H1 (cell line): ENCODE data around the gene SLC25A21. TPM values are rescaled to one million over a fixed set of nuclear protein-coding genes. Genes with fewer than 3 reads are reported as not detected.

Experiments used
- CTCF ChIA-PET: fragments of 300-600 bp; sonication (Branson Sonifier 250); formaldehyde crosslinking; loops from one replicate; lab custom pipeline; 2021; ENCODE audit not compliant: partially characterized antibody; lab: Charles Lee
- POLR2A ChIA-PET: fragments of 300-600 bp; sonication (Branson Sonifier 250); formaldehyde crosslinking; loops from one replicate; lab custom pipeline; 2021; ENCODE audit warnings: inconsistent platforms; ENCODE audit not compliant: partially characterized antibody; lab: Charles Lee
- DNase-seq, 2 experiments: peaks; one replicate each; pipeline versions ENCODE4 v3.0.0 to v3.0.0-alpha.2; 2010 to 2022; ENCODE audit warnings: low spot score in 2 of 2, low read depth in 1 of 2, mixed read lengths in 1 of 2
- FAIRE-seq: peaks from 2 replicates; lab custom pipeline; 2011; peaks lifted over from hg19 to GRCh38; lab: Jason Lieb, UNC
- H2AFZ ChIP-seq: 2 replicates; pipeline ENCODE4 v1.8.1; 2012; ENCODE audit warnings: low read length, inconsistent platforms
- H2AK5ac ChIP-seq: 2 replicates; pipeline ENCODE4 v1.6.1; 2013; ENCODE audit warnings: low read depth, low read length
- H2BK120ac ChIP-seq: replicated peaks from 2 replicates; pipeline ENCODE3; 2013; ENCODE audit warnings: low read depth, low read length, inconsistent platforms
- H2BK12ac ChIP-seq: 2 replicates; pipeline ENCODE4 v1.6.1; 2013; ENCODE audit warnings: low read depth, low read length
- H2BK15ac ChIP-seq: 2 replicates; pipeline ENCODE4 v1.6.1; 2013; ENCODE audit warnings: low read length
- H2BK20ac ChIP-seq: 2 replicates; pipeline ENCODE4 v1.6.1; 2013; ENCODE audit warnings: low read length
- H2BK5ac ChIP-seq: 2 replicates; pipeline ENCODE4 v1.6.1; 2013; ENCODE audit warnings: low read depth, low read length
- H3K14ac ChIP-seq: 2 replicates; pipeline ENCODE4 v1.6.1; 2013; ENCODE audit warnings: inconsistent platforms; ENCODE audit not compliant: insufficient read length
- H3K18ac ChIP-seq: 2 replicates; pipeline ENCODE4 v1.6.1; 2013; ENCODE audit warnings: low read length; ENCODE audit errors: extremely low read depth
- H3K23ac ChIP-seq: 2 replicates; pipeline ENCODE4 v1.6.1; 2013; ENCODE audit warnings: inconsistent platforms; ENCODE audit not compliant: insufficient read length
- H3K23me2 ChIP-seq: 2 replicates; pipeline ENCODE4 v1.6.1; 2013; ENCODE audit warnings: low read depth, low read length
- H3K27ac ChIP-seq: 2 replicates; pipeline ENCODE4 v1.6.1; 2011; ENCODE audit warnings: low read depth, low read length, inconsistent platforms
- H3K27me3 ChIP-seq, 4 experiments: replicated peaks in 1 of 4; 1 replicate in 1 of 4; 2 replicates in 3 of 4; pipeline versions ENCODE4 v1.6.1 to v1.8.1; 2011 to 2013; ENCODE audit warnings: low read length in 3 of 4, mild to moderate bottlenecking in 3 of 4, inconsistent platforms in 2 of 4, mixed read lengths in 2 of 4, moderate library complexity in 1 of 4; ENCODE audit not compliant: control insufficient read depth in 3 of 4, insufficient read depth in 3 of 4; ENCODE audit errors: extremely low read depth in 1 of 4
- H3K36me3 ChIP-seq, 4 experiments: 2 replicates each; pipeline versions ENCODE4 v1.6.1 to v1.8.1; 2011 to 2013; ENCODE audit warnings: mild to moderate bottlenecking in 4 of 4, low read length in 3 of 4, moderate library complexity in 2 of 4, control low read depth in 1 of 4, inconsistent platforms in 1 of 4; ENCODE audit not compliant: insufficient read depth in 4 of 4, control insufficient read depth in 2 of 4
- H3K4ac ChIP-seq: replicated peaks from 2 replicates; pipeline ENCODE3; 2013; ENCODE audit warnings: low read length, low read depth, mixed read lengths, inconsistent platforms; ENCODE audit not compliant: insufficient read length
- H3K4me1 ChIP-seq, 4 experiments: replicated peaks in 1 of 4; 1 replicate in 1 of 4; 2 replicates in 3 of 4; pipeline versions ENCODE4 v1.6.1 to v1.8.1; 2011 to 2013; ENCODE audit warnings: low read length in 3 of 4, inconsistent platforms in 2 of 4, mixed read lengths in 1 of 4; ENCODE audit not compliant: insufficient read depth in 4 of 4, control insufficient read depth in 3 of 4
- H3K4me2 ChIP-seq, 2 experiments: 2 replicates each; pipeline versions ENCODE4 v1.6.1 to v1.8.1; 2011 to 2013; ENCODE audit warnings: low read depth in 2 of 2, low read length in 2 of 2, control low read depth in 1 of 2, inconsistent platforms in 1 of 2, mild to moderate bottlenecking in 1 of 2; ENCODE audit not compliant: insufficient read depth in 1 of 2
- H3K4me3 ChIP-seq, 4 experiments: fragments of 200-600, 300-600 bp in 1 of 4; sonication (generic), shearing (Covaris generic), sonication (Bioruptor Twin) in 1 of 4; 2 replicates each; pipeline versions ENCODE4 v1.5.1 to v1.8.1; 2011 to 2016; ENCODE audit warnings: low read length in 4 of 4, low read depth in 3 of 4, control low read depth in 2 of 4, inconsistent platforms in 2 of 4, mild to moderate bottlenecking in 2 of 4, mixed read lengths in 1 of 4, moderate library complexity in 1 of 4; ENCODE audit not compliant: insufficient read depth in 2 of 4; ENCODE audit errors: extremely low read depth in 1 of 4
- H3K56ac ChIP-seq: replicated peaks from 2 replicates; pipeline ENCODE3; 2013; ENCODE audit warnings: low read depth, mild to moderate bottlenecking, mixed read lengths, low read length, inconsistent platforms; ENCODE audit not compliant: insufficient read length
- H3K79me1 ChIP-seq: 2 replicates; pipeline ENCODE4 v1.6.1; 2013; ENCODE audit warnings: low read depth, low read length, control low read depth
- H3K79me2 ChIP-seq, 2 experiments: 2 replicates each; pipeline versions ENCODE4 v1.6.1 to v1.8.1; 2012 to 2013; ENCODE audit warnings: low read length in 2 of 2, mild to moderate bottlenecking in 2 of 2, inconsistent platforms in 1 of 2; ENCODE audit not compliant: insufficient read depth in 2 of 2, control insufficient read depth in 1 of 2
- H3K9ac ChIP-seq, 4 experiments: replicated peaks in 1 of 4; 1 replicate in 1 of 4; 2 replicates in 3 of 4; pipeline versions ENCODE4 v1.6.1 to v1.8.1; 2011 to 2013; ENCODE audit warnings: low read depth in 3 of 4, low read length in 3 of 4, control low read depth in 2 of 4, mild to moderate bottlenecking in 2 of 4, moderate library complexity in 2 of 4, inconsistent platforms in 1 of 4; ENCODE audit errors: extremely low read depth in 1 of 4
- H3K9me3 ChIP-seq, 2 experiments: 2 replicates each; pipeline versions ENCODE4 v1.6.1 to v1.8.1; 2012 to 2013; ENCODE audit warnings: mild to moderate bottlenecking in 2 of 2, moderate library complexity in 2 of 2, control low read depth in 1 of 2, inconsistent platforms in 1 of 2, low read depth in 1 of 2, low read length in 1 of 2, mixed read lengths in 1 of 2; ENCODE audit not compliant: insufficient read depth in 2 of 2
- H4K20me1 ChIP-seq, 2 experiments: replicated peaks in 1 of 2; 2 replicates each; pipeline versions ENCODE3 to v1.8.1; 2011 to 2013; ENCODE audit warnings: inconsistent platforms in 2 of 2, low read length in 2 of 2, mild to moderate bottlenecking in 1 of 2; ENCODE audit not compliant: insufficient read depth in 2 of 2, control insufficient read depth in 1 of 2
- H4K5ac ChIP-seq: 2 replicates; pipeline ENCODE4 v1.6.1; 2013; ENCODE audit warnings: low read length, low read depth, mixed read lengths, inconsistent platforms; ENCODE audit not compliant: insufficient read length
- H4K8ac ChIP-seq: 2 replicates; pipeline ENCODE4 v1.8.0; 2013; ENCODE audit warnings: mild to moderate bottlenecking, moderate library complexity, low read length, inconsistent platforms; ENCODE audit not compliant: insufficient read depth; ENCODE audit errors: extremely low read depth
- H4K91ac ChIP-seq: replicated peaks from 2 replicates; pipeline ENCODE3; 2013; ENCODE audit warnings: low read length, mixed read lengths, inconsistent platforms; ENCODE audit not compliant: insufficient read length
- CBX8 ChIP-seq: fragments of 300-800, 300-1000 bp; sonication (generic); IDR thresholded peaks from 2 replicates; pipeline ENCODE4 v1.7.1; 2016; ENCODE audit warnings: low read depth, low read length, borderline replicate concordance
- EGR1 ChIP-seq: IDR thresholded peaks from 2 replicates; pipeline ENCODE4 v1.6.1; 2011; ENCODE audit warnings: low read depth, low read length, borderline replicate concordance
- EZH2 ChIP-seq: fragments of 200-600 bp; sonication (generic); IDR thresholded peaks from 2 replicates; pipeline ENCODE4 v1.7.1; 2012; ENCODE audit warnings: low read depth, mild to moderate bottlenecking, moderate library complexity, low read length, inconsistent platforms; ENCODE audit not compliant: severe bottlenecking
- RAD21 ChIP-seq, 2 experiments: IDR thresholded peaks in 1 of 2; conservative IDR thresholded peaks in 1 of 2; 2 replicates each; pipeline ENCODE4 v1.6.1; 2011; ENCODE audit warnings: low read depth in 2 of 2, low read length in 2 of 2, improper control_type of control experiment in 1 of 2, inconsistent platforms in 1 of 2, mild to moderate bottlenecking in 1 of 2, moderate library complexity in 1 of 2
- RNF2 ChIP-seq: fragments of 200-900, 300-1000 bp; sonication (generic); IDR thresholded peaks from 2 replicates; pipeline ENCODE4 v1.7.1; 2016; ENCODE audit warnings: borderline replicate concordance, low read depth, mild to moderate bottlenecking, antibody characterized with exemption, low read length; ENCODE audit not compliant: poor library complexity, severe bottlenecking; ENCODE audit errors: missing control alignments
- SUZ12 ChIP-seq: fragments of 200-600 bp; sonication (generic); IDR thresholded peaks from 2 replicates; pipeline ENCODE4 v1.6.1; 2012; ENCODE audit warnings: mild to moderate bottlenecking, inconsistent platforms, low read length, moderate library complexity, mixed read lengths
- TBP ChIP-seq: IDR thresholded peaks from 2 replicates; pipeline ENCODE4 v1.6.1; 2011; ENCODE audit warnings: low read depth, low read length, improper control_type of control experiment
- WGBS, 2 experiments: shearing (Covaris generic) in 1 of 2; methylation state at CpG; one replicate each; pipeline versions ENCODE4 v1.1.6 to v1.1.7; 2013 to 2015; ENCODE audit warnings: low lambda C conversion rate in 2 of 2, mixed read lengths in 2 of 2, inconsistent platforms in 1 of 2, low coverage in 1 of 2, missing lambda C conversion rate in 1 of 2; ENCODE audit not compliant: insufficient replicate concordance in 2 of 2, insufficient coverage in 1 of 2, insufficient read length in 1 of 2; ENCODE audit errors: extremely low coverage in 1 of 2, missing lambda C conversion rate in 1 of 2; 5-methylcytosine and 5-hydroxymethylcytosine counted together
- polyA plus RNA-seq, 7 experiments: library from polyadenylated mRNA; depleted of rRNA in 3 of 7; stranded (reverse) in 5 of 7; unstranded in 2 of 7; fragments of >200 nt in 5 of 7; fragments of 200-250 nt in 2 of 7; gene quantifications; 1 replicate in 5 of 7; 2 replicates in 1 of 7; 4 replicates in 1 of 7; pipeline versions ENCODE4 v1.2.1 to v1.2.3, GENCODE V29; 2011 to 2013; ENCODE audit warnings: missing spikeins in 2 of 7, mixed read lengths in 2 of 7
- total RNA-seq: library from RNA; stranded (reverse); fragmentation: NEBNext Ultra II Directional; extraction: Animal tissue kit (Norgen Biotek cat#: 25700); gene quantifications from 2 replicates; pipeline ENCODE4 v1.2.1, GENCODE V29; 2021

SLC25A21 gene
- total and polyA plus RNA-seq, 2 of the 8 experiments (the other 6 are each of a cell fraction or from before 2014, with no cell fraction given): 6.9 to 15.7 TPM

DNA sequence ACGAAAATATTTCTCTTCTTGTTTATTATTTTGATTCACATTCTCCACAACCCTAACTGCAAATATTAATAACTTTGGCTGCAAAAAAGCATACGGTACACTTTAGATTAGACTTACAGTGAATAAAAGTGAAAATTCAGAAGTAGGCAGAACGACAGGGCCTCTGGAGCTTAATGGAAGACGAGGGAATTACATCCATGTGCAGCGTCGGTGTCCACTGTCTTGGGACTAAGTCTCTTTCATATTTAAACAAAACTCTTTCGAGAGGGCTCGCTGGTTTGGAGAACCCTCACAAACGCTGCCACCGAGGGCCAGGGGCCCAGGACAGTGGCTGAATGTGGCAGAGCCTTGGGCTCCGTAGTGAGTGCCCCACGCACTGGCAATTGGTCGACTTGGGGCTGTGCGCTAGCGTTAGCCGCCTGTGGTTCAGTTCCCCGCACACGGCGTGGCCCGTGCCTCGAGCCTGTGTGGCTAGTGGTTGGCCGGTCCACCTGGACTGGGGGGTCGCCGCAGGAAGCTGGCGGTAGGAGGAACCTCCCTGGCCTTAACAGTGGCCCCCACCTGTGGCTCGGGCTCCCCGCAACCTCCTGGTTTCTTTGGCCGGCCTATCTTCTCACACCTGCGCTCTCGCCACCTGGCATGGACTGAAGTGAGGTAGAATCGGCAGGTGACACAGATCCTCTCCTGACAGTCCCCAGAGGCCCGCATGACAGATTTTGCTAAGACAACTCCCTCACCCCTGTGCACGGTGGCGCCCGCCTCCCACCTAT, 511.5 kb downstream of the SLC25A21 start:
- Histone ChIP-seq H2AFZ (no peak overlapping the region), H3K4ac (no peak overlapping the region), H3K18ac (no peak overlapping the region), H4K5ac (no peak overlapping the region), H3K23ac (no peak overlapping the region), H4K91ac (no peak overlapping the region), H3K14ac (no peak overlapping the region), H3K27ac (no peak overlapping the region), H2BK20ac (no peak overlapping the region), H2BK12ac (peak overlapping the region; percentile 35; the same call in 1 of the 2 replicates), H2BK15ac (no peak overlapping the region), H2AK5ac (no peak overlapping the region), H3K9ac (no peak overlapping the region), H3K9me3 (no peaks in the 10 kb centered on the region), H3K4me1 (peaks cover 4 to 43% (median 25%) of the 10 kb centered on the region in 4 experiments), H3K23me2 (peaks cover 7% of the 10 kb centered on the region; the same call in 1 of the 2 replicates), H4K20me1 (peaks cover 36 to 63% of the 10 kb centered on the region in 2 experiments), H3K27me3 (peaks cover 91 to 99% (median 94%) of the 10 kb centered on the region in 4 experiments), H3K36me3 (no peaks in the 10 kb centered on the region; a peak in 1 of 8 replicates), H4K8ac (no peak overlapping the region), H3K4me2 (peak overlapping the region; percentile 67 to 75), H2BK5ac (no peak overlapping the region), H3K56ac (no peak overlapping the region), H3K79me2 (no peaks in the 10 kb centered on the region), H3K4me3 (peak overlapping the region in 2 of 4 experiments; percentile 25 to 62; a peak in 3 of 8 replicates), H3K79me1 (no peaks in the 10 kb centered on the region), H2BK120ac (no peak overlapping the region)
- no peak for FAIRE-seq
- TF ChIP-seq EZH2 (peak; percentile 70), SUZ12 (peak; percentile 85), TBP (no peak), RAD21 (IDR thresholded peaks at IDR 0.05 in 1 of 2, conservative IDR thresholded peaks at IDR 0.05 in 1 of 2; ENCODE audit: low read depth in 2 of 2, low read length in 2 of 2) (peak; percentile 10 to 12; a peak in 1 of 4 replicates), CBX8 (peak; percentile 76; the same call in 1 of the 2 replicates), EGR1 (no peak), RNF2 (peak; percentile 98)
- 9% methylated on average over 35 of the region's 35 CpGs; no CpG with 5 or more reads in 1 of the 2 experiments for WGBS, 2 experiments
- ChIA-PET POLR2A (interaction anchor here (0.6 to 2.0 kb wide), 3 partner anchors 10 to 136 kb away, joined by 3 to 4 read pairs (median 3); no protein-coding TSS in a partner anchor), CTCF (interaction anchor here (1.0 to 9.9 kb wide), 5 partner anchors 13 to 283 kb away, joined by 5 to 132 read pairs (median 90); no protein-coding TSS in a partner anchor)
- DNase-seq: peak in 1 of 2 experiments; percentile 56
